GM19328 (cell line): ENCODE results near the gene MCEMP1.
"Not testable (repeated sequence)": the region's sequence is repeated elsewhere in the genome, so short reads cannot be mapped to it uniquely, and the experiment has no call there.

Source experiments
- ATAC-seq: cut with Tn5 transposase; IDR thresholded peaks from one replicate; pipeline ENCODE4 v1.9.1; 2021; ENCODE audit warnings: mild to moderate bottlenecking, moderate library complexity; ENCODE audit not compliant: unreplicated experiment

The MCEMP1 gene

DNA sequence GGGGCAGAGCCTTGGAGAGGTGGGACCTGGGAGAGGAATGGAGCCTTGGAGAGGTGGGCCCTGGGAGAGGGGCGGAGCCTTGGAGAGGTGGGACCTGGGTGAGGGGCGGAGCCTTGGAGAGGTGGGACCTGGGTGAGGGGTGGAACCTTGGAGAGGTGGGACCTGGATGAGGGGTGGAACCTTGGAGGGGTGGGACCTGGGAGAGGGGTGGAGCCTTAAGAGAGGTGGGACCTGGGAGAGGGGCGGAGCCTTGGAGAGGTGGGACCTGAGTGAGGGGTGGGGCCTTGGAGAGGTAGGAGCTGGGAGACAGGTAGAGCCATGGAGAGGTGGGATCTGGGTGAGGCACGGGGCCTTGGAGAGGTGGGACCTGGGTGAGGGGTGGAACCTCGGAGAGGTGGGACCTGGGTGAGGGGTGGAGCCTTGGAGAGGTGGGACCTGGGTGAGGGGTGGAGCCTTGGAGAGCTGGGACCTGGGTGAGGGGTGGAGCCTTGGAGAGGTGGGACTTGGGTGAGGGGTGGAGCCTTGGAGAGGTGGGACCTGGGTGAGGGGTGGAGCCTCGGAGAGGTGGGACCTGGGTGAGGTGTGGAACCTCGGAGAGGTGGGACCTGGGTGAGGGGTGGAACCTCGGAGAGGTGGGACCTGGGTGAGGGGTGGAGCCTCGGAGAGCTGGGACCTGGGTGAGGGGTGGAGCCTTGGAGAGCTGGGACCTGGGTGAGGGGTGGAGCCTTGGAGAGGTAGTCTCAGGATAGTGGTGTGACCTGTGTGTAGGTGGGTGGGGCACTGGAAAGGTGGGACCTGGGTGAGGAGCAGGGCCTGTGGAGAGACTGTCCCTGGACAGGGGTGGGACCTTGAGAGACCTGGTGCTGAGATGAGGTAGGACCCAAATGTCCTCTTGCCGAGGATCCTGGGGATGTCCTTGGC lies 33.0 kb upstream of the MCEMP1 start:
- not testable (repeated sequence) for ATAC-seq

DNA sequence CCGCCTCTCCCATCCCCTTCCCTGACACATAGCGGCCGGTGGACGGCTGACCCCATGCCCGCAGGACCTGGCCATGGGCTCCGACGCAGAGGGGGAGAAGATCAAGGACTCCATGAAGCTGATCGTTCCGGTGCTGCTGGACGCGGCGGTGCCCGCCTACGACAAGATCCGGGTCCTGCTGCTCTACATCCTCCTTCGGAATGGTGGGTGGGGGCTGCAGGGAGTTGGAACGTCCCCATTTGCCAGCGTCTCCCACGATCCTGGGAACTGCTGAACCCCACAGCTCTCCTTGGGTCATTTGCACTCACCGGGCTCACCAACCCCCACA lies 32.4 kb upstream of the MCEMP1 start:
- ATAC-seq, result no peak

DNA sequence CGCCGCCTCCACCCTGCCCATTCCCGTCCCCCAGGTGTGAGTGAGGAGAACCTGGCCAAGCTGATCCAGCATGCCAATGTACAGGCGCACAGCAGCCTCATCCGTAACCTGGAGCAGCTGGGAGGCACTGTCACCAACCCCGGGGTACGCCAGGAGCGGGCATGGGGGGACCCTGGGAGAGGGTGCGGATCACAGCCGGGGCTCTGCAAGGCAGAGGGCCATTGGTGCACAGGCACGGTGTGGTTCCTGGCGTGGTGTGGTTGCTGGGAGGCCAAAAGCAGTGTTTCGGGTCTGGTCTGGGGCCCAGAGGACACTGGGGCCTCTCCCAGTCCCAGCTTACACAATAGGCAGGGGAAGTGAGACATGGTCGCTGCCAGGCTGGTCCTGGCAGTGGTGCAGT lies 31.7 kb upstream of the MCEMP1 start:
- ATAC-seq, result no peak

DNA sequence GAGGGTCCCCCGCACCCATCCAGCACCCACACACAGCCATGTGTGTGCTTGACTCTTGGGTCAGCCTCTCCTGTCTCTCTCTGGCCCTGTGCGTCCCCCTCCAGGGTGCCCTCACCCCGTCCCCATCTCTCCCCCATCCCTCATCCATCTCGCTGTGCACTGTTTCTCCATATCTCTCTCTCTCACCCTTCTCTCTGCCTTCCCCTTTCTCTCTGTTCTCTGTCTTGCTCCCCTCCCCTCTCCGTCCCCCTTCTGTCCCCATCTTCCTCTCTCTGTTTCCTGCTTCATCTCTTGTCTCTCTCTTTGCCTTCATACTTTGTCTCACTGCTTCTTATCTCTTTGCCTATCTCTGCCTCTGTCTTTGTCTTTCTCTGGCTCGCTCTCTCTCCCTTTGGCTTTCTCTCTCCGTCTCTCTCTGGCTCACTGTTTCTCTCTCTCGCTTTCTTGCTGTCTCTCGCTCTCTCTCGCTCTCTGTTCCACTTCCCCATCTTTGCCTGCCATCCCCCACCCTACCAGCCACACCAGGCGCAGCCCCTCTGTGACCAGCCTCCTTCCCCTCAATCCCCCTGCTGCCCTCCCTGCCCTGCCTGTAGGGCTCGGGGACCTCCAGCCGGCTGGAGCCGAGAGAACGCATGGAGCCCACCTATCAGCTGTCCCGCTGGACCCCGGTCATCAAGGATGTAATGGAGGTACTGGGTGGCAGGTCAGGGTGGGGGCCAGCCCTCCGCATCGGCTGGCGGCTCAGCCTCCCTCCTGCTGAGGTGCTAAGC lies 31.0 kb upstream of the MCEMP1 start:
- no peak for ATAC-seq

DNA sequence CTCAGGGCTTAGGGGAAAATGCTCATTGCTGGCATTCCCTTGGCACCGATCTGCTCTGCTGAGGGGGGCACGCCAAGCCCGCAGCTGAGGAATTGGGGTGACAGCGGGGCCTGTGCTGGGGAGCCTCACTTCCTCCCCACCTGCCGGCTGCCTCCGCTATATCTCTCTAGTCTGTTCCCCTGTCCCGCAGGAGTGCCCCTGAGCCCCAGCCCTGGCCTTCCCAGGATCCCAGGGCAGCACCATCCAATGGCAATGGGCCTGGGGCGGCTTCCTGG lies 30.5 kb upstream of the MCEMP1 start:
- ATAC-seq, result no peak

DNA sequence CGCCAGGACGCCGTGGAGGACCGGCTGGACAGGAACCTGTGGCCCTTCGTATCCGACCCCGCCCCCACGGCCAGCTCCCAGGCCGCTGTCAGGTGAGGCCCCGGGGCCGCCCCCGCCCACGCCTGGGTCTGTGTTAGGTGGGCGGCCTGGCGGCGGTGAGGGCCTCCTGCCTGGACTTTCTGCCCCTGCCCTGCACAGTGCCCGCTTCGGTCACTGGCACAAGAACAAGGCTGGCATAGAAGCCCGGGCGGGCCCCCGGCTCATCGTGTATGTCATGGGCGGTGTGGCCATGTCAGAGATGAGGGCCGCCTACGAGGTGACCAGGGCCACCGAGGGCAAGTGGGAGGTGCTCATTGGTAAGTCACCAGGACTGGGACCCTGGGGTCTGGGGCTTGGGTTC lies 29.7 kb upstream of the MCEMP1 start:
- ATAC-seq, result no peak

DNA sequence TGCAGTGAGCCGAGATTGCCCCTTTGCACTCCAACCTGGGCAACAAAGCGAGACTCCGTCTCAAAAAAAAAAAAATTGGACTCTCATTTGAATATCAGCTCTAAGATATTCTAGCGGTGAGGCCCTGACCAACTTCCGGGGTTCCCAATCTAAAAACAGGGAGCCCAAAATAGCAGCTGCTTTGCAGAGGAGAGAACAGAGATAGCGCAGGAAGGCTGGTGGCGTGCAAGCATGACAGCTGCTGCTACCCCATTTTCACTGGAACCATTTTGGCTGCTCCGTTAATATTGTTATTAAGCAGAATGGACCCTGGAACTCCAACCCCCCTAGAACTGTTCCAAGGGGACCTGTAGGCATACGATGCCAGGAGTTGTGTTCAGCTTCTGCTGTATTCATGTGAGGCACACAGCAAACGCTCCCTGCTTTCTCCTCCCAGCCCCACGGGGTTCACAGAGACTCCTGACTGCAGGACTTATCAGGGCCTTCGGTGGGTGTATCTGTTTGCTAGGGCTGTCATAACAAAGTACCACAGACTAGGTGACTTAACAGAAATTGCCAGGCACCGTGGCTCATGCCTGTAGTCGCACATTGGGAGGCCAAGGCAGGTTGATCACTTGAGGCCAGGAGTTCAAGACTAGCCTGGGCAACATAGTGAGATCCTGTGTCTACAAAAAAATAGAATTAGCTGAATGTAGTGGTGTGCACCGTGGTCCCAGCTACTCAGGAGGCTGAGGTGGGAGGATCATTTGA lies 28.4 kb upstream of the MCEMP1 start:
- ATAC-seq, result no peak

DNA sequence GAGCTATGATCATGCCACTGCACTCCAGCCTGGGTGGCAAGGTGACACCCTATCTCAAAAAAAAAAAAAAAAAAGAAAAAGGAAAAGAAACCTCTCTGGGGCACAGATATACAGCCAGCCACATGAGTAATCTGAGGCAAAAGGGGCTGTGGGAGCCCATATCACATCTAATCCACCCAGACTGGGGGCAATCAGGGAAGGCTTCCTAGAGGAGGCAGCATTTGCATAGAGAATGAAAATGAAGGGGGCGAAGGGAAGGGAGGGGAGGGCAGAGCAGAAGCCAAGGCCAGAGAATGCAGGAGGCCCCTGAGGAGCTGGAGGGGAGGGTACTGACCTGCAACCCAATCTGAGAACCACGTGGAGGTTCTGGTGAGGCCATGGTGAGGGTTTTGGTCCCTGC lies 26.7 kb upstream of the MCEMP1 start:
- no peak for ATAC-seq

DNA sequence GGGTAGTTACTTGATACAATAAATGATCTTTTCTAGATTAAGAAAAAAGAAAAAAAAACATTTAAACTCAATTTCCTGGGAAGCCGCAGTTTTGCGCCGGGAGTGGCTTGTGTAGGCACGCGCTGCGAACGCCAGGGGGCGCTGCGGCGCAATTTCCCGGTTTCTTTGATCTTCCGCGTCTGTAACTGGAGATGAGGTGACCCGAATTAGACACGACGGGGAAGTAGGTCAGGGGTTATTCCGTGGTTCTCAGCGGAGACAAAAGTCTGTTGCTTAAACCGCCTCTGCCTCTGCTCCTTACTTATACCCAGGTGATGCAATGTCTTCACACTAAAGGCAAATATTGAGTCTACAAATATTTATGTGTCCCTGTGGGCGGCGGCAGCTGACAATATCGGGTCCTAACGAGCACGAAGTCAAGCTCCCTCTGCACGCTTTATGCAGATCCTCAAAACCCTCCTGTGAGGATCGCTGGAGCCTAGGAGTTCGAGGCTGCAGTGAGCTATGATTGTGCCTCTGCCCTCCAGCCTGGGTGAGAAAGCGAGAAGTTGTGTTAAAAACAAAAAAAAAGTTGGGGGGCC lies 24.7 kb upstream of the MCEMP1 start:
- no peak for ATAC-seq

DNA sequence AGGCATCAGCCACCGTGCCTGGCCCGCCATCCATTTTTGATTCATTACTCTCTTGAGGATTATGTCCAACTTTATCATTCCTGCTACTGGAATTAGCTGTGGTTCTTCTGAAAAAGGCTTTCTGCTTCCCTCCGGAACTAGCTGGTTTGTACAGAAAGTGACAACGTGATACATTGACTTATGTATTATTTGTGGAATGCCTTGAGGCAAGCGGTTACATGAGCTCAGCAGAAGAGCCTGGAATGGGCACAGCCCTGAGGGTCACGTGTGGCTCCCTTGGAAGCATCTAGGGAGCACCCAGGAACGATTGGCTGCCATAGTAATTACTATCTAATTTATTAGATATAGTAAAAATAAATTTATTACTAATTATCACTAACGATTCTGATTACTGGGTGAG lies 22.5 kb upstream of the MCEMP1 start:
- ATAC-seq, result no peak

DNA sequence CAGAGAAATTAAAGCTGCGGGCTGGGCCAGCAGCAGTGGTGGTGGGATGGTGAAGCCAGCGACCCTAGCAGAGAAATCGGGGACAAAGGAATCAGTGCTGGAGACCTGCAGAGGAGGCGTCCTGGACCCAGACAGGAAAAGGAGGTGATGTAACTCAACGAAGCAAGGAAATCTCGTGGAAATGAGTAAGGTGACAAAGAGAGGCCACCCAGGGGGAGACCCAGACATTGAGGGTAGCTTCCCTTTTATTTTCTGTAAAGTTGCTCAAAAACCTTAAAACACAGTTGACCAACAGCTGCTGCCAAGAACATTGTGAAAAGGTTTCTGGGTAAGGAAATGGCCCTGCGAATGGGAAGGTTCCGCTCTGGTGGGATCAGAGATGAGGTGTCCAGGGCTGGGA lies 21.3 kb upstream of the MCEMP1 start:
- no peak for ATAC-seq

DNA sequence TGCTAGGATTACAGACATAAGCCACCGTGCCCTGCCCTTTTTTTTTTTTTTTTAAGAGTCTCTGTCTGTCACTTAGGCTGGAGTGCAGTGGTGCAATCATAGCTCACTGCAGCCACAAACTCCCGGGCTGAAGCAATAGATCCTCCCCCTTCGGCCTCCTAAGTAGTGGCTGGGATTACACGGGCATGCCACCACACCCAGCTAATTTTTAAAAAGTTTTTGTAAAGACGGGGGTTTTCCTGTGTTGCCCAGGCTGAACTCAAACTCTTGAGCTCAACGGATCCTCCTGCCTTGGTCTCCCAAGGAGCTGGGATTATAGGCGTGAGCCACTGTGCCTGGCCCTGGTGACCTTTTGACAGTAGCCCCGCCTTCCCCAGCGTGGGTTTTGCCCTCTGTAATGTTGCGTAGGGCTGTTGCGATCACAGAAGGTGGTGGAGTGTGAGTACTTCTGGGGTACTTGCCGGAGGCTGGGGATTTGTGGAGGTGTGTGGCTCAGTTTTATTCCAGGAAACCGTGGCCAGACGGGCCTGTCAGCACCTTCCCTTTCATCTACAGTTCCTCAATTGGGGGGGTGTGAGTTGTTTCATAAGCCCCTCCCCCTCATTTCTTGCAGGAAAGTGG lies 19.6 kb upstream of the MCEMP1 start:
- ATAC-seq, result no peak

DNA sequence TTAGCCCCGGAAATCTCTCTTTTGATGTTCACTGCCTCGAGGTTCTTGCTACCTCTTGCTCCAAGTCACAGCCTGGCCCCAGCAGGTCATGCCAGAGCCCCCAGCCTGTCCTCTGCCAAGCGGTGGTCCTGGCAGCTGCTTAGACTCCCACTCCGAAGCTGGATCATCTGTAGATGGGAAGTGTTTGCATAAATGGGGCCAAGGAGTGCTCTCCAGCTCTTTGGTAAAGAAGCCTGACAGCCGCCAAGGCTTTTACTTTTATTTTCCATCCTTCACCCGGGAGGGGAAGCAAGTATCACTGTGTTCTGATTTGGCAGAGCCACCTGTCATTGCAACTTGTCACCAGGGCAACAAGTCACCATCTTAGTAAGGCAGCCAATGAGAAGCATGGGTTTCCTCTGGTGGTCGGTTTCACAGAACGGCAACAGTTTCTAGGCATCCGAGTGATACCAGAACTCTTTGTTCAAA lies 18.6 kb upstream of the MCEMP1 start:
- peak; percentile 73 for ATAC-seq

DNA sequence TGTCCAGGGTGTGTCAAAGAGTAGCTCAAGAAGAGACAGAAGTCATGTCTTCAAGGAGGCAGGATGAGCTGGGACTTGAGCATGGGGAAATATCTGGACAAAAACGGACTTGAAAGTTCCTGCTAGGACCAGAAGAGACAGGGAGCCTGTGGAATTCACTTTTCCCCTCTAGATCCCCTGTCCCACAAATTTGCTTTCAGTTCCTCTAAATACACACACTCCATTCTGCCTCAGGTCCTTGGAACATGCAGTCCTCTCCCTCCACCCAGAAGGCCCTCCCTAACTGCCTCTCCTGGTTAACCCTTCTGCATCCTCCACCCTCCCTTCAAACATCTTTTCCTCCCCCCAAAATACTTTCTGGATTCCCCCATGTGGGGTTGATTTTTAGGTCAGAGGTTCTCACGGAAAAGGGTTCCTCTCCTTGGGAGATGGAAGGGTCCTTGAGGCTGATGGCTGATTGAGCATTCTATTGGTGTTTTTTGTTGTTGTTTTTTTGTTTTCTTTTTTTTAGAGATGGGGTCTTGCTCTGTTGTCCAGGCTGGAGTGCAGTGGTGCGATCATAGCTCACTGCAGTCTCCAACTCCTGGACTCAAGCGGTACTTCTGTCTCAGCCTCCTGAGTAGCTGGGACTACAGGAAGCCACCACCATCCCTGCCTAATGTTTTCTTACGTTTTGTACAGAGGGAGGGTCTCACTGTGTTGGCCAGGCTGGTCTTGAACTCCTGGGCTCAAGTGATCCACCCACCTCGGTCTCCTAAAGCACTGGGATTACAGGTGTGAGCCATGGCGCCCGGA lies 14.9 kb upstream of the MCEMP1 start:
- no peak for ATAC-seq

DNA sequence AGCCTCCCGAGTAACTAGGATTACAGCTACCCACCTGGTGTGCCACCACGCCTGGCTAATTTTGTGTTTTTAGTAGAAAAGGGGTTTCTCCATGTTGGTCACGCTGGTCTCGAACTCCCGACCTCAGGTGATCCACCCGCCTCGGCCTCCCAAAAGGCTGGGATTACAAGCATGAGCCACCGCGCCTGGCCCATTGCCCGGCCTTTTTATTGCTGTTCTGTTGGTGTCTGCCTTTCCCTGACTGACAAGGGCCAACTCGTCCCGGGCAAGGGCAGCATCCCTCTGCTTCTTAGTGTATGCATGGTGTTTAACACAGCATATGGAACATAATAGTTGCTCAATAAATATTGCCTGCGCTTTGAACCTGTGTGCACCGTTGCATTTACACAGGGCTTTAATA lies 14.2 kb upstream of the MCEMP1 start:
- no peak for ATAC-seq

DNA sequence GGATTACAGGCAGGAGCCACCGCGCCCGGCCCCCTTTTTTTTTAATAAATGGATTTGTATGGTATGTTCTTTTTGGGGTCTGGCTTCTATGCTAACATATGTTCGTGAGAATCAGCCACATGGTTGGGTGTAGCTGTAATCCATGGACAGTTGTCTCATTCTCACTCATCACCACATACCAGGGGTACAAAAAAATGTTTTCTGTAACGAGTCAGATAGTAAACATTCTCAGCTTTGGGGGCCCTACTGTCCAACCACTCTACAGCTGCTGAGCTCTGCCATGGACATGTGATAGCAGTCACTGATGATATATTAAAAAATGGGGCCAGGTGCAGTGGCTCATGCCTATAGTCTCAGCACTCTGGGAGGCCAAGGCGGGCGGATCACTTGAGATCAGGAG lies 13.2 kb upstream of the MCEMP1 start:
- ATAC-seq, result no peak

DNA sequence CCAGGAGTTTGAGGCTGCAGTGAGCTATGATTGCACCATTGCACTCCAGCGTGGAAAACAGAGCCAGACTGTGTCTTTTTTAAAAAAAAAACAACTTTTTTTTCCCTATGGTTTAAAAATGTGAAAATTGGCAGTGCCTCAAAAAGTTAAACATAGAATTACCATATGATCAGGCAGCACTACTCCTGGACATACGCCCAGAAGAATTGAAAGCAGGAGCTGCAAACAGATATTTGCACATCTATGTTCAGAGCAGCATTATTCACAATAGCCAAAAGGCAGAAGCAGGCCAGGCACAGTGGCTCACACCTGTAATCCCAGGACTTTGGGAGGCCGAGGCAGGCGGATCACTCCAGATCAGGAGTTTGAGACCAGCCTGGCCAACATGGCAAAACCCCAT lies 11.8 kb upstream of the MCEMP1 start:
- ATAC-seq, result no peak

DNA sequence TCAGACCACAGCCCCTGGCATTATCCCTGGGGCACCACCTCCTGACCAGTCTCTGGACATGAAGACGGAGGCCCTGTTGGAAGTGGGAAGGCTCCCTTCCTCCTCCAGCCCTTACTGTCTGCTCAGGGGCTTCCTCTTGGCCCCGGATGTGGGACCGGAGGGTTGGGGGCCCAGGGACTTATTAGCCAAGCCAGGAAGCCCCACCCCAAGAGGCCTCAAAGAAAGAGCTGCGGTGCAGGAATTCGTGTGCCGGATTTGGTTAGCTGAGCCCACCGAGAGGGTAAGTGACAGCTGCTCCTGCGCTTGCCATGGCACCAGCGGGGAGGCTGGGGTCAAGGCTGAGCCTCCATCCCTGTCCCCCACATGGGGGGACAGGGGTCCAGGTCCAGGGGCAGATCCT lies 8.0 kb upstream of the MCEMP1 start, which contains the start of gene RETN:
Gene RETN, plus strand, starts transcription at position 208 of the 400 bp plus-strand sequence. CDS start 278 bp downstream, outside the sequence.
- ATAC-seq, result no peak

DNA sequence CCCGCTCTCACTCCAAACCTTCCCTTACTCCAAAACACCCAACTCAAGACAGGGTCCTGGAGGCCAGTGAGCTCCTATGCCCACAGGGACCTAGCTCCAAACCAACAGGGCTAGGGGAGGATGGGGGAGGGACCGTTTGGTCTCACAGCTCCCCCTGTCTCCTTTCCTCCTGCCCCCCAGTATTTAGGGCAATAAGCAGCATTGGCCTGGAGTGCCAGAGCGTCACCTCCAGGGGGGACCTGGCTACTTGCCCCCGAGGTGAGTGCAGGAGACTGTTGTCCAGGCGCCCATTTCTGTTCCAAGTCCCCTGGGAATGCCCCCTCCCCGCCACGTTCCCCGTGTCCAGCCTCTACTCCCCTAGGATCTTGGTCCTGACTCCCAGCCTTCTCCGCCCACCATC lies 7.2 kb upstream of the MCEMP1 start:
- no peak for ATAC-seq

DNA sequence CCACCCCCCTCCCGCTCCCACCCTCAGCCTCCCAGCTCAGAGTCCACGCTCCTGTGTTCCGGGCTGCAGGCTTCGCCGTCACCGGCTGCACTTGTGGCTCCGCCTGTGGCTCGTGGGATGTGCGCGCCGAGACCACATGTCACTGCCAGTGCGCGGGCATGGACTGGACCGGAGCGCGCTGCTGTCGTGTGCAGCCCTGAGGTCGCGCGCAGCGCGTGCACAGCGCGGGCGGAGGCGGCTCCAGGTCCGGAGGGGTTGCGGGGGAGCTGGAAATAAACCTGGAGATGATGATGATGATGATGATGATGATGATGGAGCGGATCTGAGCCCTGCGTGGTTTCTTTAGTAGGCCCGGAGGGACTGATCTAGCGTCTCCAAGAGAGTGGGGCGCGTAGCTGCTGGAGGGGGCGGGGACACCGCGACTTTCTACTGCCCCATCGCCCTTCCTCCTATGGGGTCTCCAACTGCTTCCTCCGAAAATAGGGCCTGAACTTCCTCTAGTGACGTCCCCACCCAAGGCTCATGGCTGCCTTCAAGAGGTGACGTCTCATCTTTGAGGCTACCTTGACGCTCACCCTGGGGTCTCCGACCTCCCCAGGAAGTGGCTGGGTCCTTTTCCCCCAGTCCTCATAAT lies 6.6 kb upstream of the MCEMP1 start:
- no peak for ATAC-seq
